ENCODE measurements around the gene PIM3.

Gene PIM3

GRCh38 chr22:50008151-50009040, 47.8 kb downstream of the PIM3 start:
- Histone ChIP-seq H3K9ac (ENCODE audit: low read depth in 1 of 2, low read length in 2 of 2) (no peak overlapping the region), H3K27ac (ENCODE audit: low read depth, low read length) (no peak overlapping the region)

GRCh38 chr22:50009251-50009650, 48.7 kb downstream of the PIM3 start:
- Histone ChIP-seq H3K27me3 (ENCODE audit: control insufficient read depth in 1 of 2, insufficient read depth in 2 of 2, low read length in 2 of 2) (peaks cover 21 to 32% of the 10 kb centered on the region in 2 donors), H3K9me3 (ENCODE audit: control insufficient read depth in 1 of 2, low read length in 2 of 2) (no peaks in the 10 kb centered on the region), H3K4me3 (ENCODE audit: low read depth in 1 of 2, low read length in 2 of 2) (no peak overlapping the region), H3K9ac (ENCODE audit: low read depth in 1 of 2, low read length in 2 of 2) (no peak overlapping the region), H3K4me1 (ENCODE audit: control insufficient read depth in 1 of 2, insufficient read depth in 2 of 2, low read length in 2 of 2) (peaks cover 12 to 19% of the 10 kb centered on the region in 2 donors), H3K27ac (ENCODE audit: low read depth, low read length) (no peak overlapping the region), H3K36me3 (ENCODE audit: control insufficient read depth in 1 of 2, insufficient read depth in 2 of 2, low read length in 2 of 2) (no peaks in the 10 kb centered on the region)

More at GRCh38 chr22:50008151-50009040, 47.8 kb downstream of the PIM3 start:
- no peaks in the 10 kb centered on the region for H3K36me3 ChIP-seq (ENCODE audit: control insufficient read depth in 1 of 2, insufficient read depth in 2 of 2, low read length in 2 of 2)
- peaks cover 12 to 19% of the 10 kb centered on the region in 2 donors for H3K4me1 ChIP-seq (ENCODE audit: control insufficient read depth in 1 of 2, insufficient read depth in 2 of 2, low read length in 2 of 2)
- H3K4me3 ChIP-seq (ENCODE audit: low read depth in 1 of 2, low read length in 2 of 2): no peak overlapping the region
- H3K27me3 ChIP-seq (ENCODE audit: control insufficient read depth in 1 of 2, insufficient read depth in 2 of 2, low read length in 2 of 2): peaks cover 16 to 25% of the 10 kb centered on the region in 2 donors
- H3K9me3 ChIP-seq (ENCODE audit: control insufficient read depth in 1 of 2, low read length in 2 of 2): no peaks in the 10 kb centered on the region

- H3K27me3 ChIP-seq (ENCODE audit: control insufficient read depth in 1 of 2, insufficient read depth in 2 of 2, low read length in 2 of 2): peaks cover 29 to 40% of the 10 kb centered on the region in 2 donors
- H3K36me3 ChIP-seq (ENCODE audit: control insufficient read depth in 1 of 2, insufficient read depth in 2 of 2, low read length in 2 of 2): no peaks in the 10 kb centered on the region
- no peak overlapping the region for H3K9ac ChIP-seq (ENCODE audit: low read depth in 1 of 2, low read length in 2 of 2)
- H3K27ac ChIP-seq (ENCODE audit: low read depth, low read length): no peak overlapping the region
- no peaks in the 10 kb centered on the region for H3K9me3 ChIP-seq (ENCODE audit: control insufficient read depth in 1 of 2, low read length in 2 of 2)
- peaks cover 12 to 19% of the 10 kb centered on the region in 2 donors for H3K4me1 ChIP-seq (ENCODE audit: control insufficient read depth in 1 of 2, insufficient read depth in 2 of 2, low read length in 2 of 2)
- H3K4me3 ChIP-seq (ENCODE audit: low read depth in 1 of 2, low read length in 2 of 2): no peak overlapping the region
Measured at GRCh38 chr22:50009765-50010675, 49.4 kb downstream of the PIM3 start.

DNA sequence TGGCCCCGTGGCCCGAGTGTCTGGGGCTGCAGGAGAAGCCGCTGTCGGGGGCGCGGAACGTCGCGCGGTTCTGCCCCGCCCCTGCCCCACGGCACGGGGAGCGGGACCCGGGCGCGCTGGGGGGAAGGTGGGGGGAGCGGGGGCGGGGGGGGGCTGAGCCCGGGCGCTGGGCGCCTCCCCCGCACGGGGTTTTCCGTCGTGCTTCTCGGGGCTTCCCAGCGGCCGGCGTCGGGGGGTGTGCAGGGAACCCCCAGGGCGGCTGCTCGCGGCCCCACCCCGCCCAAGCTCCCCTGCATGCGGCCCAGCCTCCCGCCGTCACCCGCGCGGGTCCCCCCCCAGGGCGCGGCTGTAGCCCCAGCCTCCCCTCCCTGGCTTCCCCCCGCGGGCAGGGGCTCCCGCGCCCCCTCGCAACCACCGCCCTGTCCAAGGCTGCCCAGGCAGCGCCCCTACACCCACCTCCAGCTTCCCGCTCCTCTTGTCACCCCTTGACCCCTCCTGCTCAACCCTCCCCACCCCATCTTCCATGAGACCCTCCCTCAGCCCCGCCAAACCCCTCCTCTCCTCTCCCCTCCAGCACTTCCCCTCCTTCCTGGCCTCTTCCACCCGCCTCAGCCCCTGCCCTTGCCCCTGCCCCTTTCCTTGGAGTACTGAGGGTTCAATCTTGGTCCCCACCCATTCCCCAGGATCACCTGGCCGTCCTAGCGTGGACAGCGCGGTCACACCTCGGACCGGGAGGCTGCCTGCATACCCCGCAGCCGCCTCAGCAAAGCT, 50.3 kb downstream of the PIM3 start:
- Histone ChIP-seq H3K27ac (ENCODE audit: low read depth, low read length) (no peak overlapping the region), H3K27me3 (ENCODE audit: control insufficient read depth in 1 of 2, insufficient read depth in 2 of 2, low read length in 2 of 2) (peaks cover 30 to 41% of the 10 kb centered on the region in 2 donors), H3K36me3 (ENCODE audit: control insufficient read depth in 1 of 2, insufficient read depth in 2 of 2, low read length in 2 of 2) (no peaks in the 10 kb centered on the region), H3K4me3 (ENCODE audit: low read depth in 1 of 2, low read length in 2 of 2) (no peak overlapping the region), H3K9me3 (ENCODE audit: control insufficient read depth in 1 of 2, low read length in 2 of 2) (no peaks in the 10 kb centered on the region), H3K9ac (ENCODE audit: low read depth in 1 of 2, low read length in 2 of 2) (no peak overlapping the region), H3K4me1 (ENCODE audit: control insufficient read depth in 1 of 2, insufficient read depth in 2 of 2, low read length in 2 of 2) (peaks cover 10 to 18% of the 10 kb centered on the region in 2 donors)

GRCh38 chr22:50011447-50012210, 51.1 kb downstream of the PIM3 start:
- Histone ChIP-seq H3K9me3 (ENCODE audit: control insufficient read depth in 1 of 2, low read length in 2 of 2) (no peaks in the 10 kb centered on the region), H3K27me3 (ENCODE audit: control insufficient read depth in 1 of 2, insufficient read depth in 2 of 2, low read length in 2 of 2) (peaks cover 37 to 43% of the 10 kb centered on the region in 2 donors), H3K4me3 (ENCODE audit: low read depth in 1 of 2, low read length in 2 of 2) (no peak overlapping the region), H3K27ac (ENCODE audit: low read depth, low read length) (no peak overlapping the region), H3K36me3 (ENCODE audit: control insufficient read depth in 1 of 2, insufficient read depth in 2 of 2, low read length in 2 of 2) (no peaks in the 10 kb centered on the region), H3K4me1 (ENCODE audit: control insufficient read depth in 1 of 2, insufficient read depth in 2 of 2, low read length in 2 of 2) (peaks cover 7 to 15% of the 10 kb centered on the region in 2 donors), H3K9ac (ENCODE audit: low read depth in 1 of 2, low read length in 2 of 2) (no peak overlapping the region)

DNA sequence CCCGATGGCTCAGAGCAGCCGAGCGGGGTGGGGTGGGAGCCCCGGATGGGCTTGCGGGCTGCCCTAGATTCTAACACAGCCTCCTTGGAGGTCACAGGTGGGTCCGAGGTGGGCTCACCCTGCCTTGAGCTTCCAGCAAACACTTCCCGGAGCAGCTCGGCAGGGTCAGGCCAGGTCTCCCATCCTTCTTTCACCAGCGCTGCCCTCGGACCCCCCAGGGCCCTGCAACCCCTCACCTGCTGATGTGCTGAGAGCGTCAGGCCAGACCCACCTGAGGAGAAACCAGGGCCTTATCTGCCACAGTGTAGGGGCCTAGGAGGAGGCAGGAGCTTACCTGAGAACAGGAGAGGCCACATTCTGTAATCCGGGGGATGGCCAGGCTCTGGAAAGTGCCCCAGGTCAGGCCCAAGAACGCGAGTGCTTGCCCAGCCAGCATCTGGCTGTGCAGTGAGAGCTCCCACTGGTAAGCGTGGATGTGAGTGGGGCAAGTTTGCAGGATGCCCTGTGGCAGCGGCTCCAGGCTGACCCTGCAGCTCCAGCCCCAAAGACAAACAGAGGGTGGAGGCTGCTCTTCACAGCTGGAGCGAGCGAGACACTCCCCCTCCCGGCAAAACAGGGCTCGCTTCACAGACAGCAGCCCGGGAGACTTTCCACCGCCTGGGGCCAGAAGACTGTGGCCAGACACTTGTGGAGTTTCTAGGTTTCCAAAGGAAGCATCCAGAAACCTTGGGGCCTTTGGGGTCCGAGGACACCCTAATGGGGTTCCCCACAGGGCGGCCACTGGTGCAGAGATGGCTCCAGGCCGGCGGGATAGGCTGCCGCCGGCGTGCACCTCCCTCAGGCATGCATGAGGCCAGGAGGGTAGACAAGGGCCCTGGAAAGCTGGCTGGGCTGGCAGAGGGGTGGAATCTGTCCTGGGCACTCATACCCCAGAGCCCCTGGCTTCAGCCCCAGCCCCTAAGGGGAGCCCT, 51.9 kb downstream of the PIM3 start, which contains the start of gene IL17REL:
TSS of gene IL17REL (minus strand) at position 555 of the 971 bp plus-strand sequence. CDS start at position 436, 119 bp downstream.
- H3K4me3 ChIP-seq (ENCODE audit: low read depth in 1 of 2, low read length in 2 of 2): no peak within 1 kb of the TSS
- peaks cover 40 to 43% of the 10 kb centered on the region in 2 donors for H3K27me3 ChIP-seq (ENCODE audit: control insufficient read depth in 1 of 2, insufficient read depth in 2 of 2, low read length in 2 of 2)
- H3K9me3 ChIP-seq (ENCODE audit: control insufficient read depth in 1 of 2, low read length in 2 of 2): no peaks in the 10 kb centered on the region
- H3K36me3 ChIP-seq (ENCODE audit: control insufficient read depth in 1 of 2, insufficient read depth in 2 of 2, low read length in 2 of 2): no peaks in the 10 kb centered on the region
- no peak within 1 kb of the TSS for H3K9ac ChIP-seq (ENCODE audit: low read depth in 1 of 2, low read length in 2 of 2)
- H3K27ac ChIP-seq (ENCODE audit: low read depth, low read length): no peak within 1 kb of the TSS
- H3K4me1 ChIP-seq (ENCODE audit: control insufficient read depth in 1 of 2, insufficient read depth in 2 of 2, low read length in 2 of 2): peaks cover 9 to 15% of the 10 kb centered on the region in 2 donors
